Measurements from ENCODE around the gene CYP17A1. TPM values are rescaled to one million over a fixed set of nuclear protein-coding genes. Genes with fewer than 3 reads are reported as not detected.
A peak's percentile ranks its signal among the peaks of the same experiment; 100 is the strongest.

The CYP17A1 gene
- total RNA-seq, 2 experiments from 2014 or later, result not detected

- ChIA-PET CTCF (no interaction called here), POLR2A (no interaction called here)
- H3K36me3 Mint-ChIP-seq (ENCODE audit: low read depth), result peaks cover 54% of the 10 kb centered on the region
- peak overlapping the region; percentile 32 for H3K27ac Mint-ChIP-seq
- H3K9me3 Mint-ChIP-seq, result no peaks in the 10 kb centered on the region
- Histone ChIP-seq H3K4me3 (ENCODE audit: low read length) (no peak overlapping the region), H3K27ac (ENCODE audit: low read depth in 1 of 2, low read length in 2 of 2) (no peak overlapping the region), H3K36me3 (ENCODE audit: insufficient read depth, low read length) (peaks cover 53% of the 10 kb centered on the region), H3K4me1 (ENCODE audit: insufficient read depth, low read length) (peaks cover 15% of the 10 kb centered on the region), H3K27me3 (ENCODE audit: control insufficient read depth in 1 of 2, insufficient read depth in 2 of 2, low read length in 2 of 2) (no peaks in the 10 kb centered on the region), H3K9me3 (ENCODE audit: control insufficient read depth in 1 of 2, insufficient read depth in 1 of 2, low read length in 2 of 2) (no peaks in the 10 kb centered on the region)
- peaks cover 9% of the 10 kb centered on the region for H3K4me1 Mint-ChIP-seq (ENCODE audit: low read depth)
- DNase-seq (peak in 3 of 14 experiments; percentile 21 to 31 (median 31)), ATAC-seq (ENCODE audit: poor library complexity) (peak; percentile 46)
- TF ChIP-seq CTCF (IDR thresholded peaks at IDR 0.05), result no peak
- intact Hi-C loops (cut with DNase I, micrococcal nuclease), result no loop called here
- H3K27me3 Mint-ChIP-seq, result no peaks in the 10 kb centered on the region
- no peak overlapping the region for H3K4me3 Mint-ChIP-seq
Measured at GRCh38 chr10:102812231-102812876, 24.9 kb downstream of the CYP17A1 start.

- Mint-ChIP-seq H3K9me3 (no peaks in the 10 kb centered on the region), H3K4me1 (ENCODE audit: low read depth) (peaks cover 9% of the 10 kb centered on the region), H3K27ac (peak overlapping the region; percentile 14), H3K36me3 (ENCODE audit: low read depth) (peaks cover 60% of the 10 kb centered on the region), H3K27me3 (no peaks in the 10 kb centered on the region), H3K4me3 (no peak overlapping the region)
- ChIA-PET CTCF (no interaction called here), POLR2A (no interaction called here)
- H3K36me3 ChIP-seq (ENCODE audit: insufficient read depth, low read length), result peaks cover 56% of the 10 kb centered on the region
- DNase-seq, result no peak
- H3K27ac ChIP-seq (ENCODE audit: low read depth in 1 of 2, low read length in 2 of 2), result no peak overlapping the region
- H3K9me3 ChIP-seq (ENCODE audit: control insufficient read depth in 1 of 2, insufficient read depth in 1 of 2, low read length in 2 of 2), result no peaks in the 10 kb centered on the region
- no peaks in the 10 kb centered on the region for H3K27me3 ChIP-seq (ENCODE audit: control insufficient read depth in 1 of 2, insufficient read depth in 2 of 2, low read length in 2 of 2)
- intact Hi-C loops (cut with DNase I, micrococcal nuclease), result no loop called here
- H3K4me3 ChIP-seq (ENCODE audit: low read length), result no peak overlapping the region
- no peak for ATAC-seq (ENCODE audit: poor library complexity)
- H3K4me1 ChIP-seq (ENCODE audit: insufficient read depth, low read length), result peaks cover 15% of the 10 kb centered on the region
- no peak for TF ChIP-seq CTCF (IDR thresholded peaks at IDR 0.05)
Measured at GRCh38 chr10:102811346-102811745, 25.9 kb downstream of the CYP17A1 start.

DNA sequence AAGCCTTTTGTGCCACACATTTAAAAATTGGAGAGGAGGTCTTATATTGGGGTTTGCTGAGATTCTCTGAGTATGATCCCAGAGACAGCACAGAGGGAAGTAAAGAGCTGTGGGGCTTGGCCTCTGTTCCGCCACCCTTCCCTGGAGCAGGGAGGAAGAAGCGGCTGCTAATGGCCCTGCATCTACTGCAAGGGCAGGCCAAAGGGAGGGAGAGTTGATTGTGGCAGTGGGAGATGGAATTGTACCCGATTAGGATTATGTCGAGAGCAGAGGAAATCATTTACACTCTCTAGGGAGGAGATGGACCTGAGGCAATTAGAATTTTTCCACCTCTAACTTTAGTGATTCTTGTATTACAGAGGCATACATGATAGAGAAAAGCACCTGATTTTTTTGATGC, 28.8 kb downstream of the CYP17A1 start:
- peaks cover 64% of the 10 kb centered on the region for H3K36me3 Mint-ChIP-seq (ENCODE audit: low read depth)
- H3K27me3 Mint-ChIP-seq, result no peaks in the 10 kb centered on the region
- no peak for TF ChIP-seq CTCF (IDR thresholded peaks at IDR 0.05)
- Histone ChIP-seq H3K4me1 (ENCODE audit: insufficient read depth, low read length) (peaks cover 10% of the 10 kb centered on the region), H3K27me3 (ENCODE audit: control insufficient read depth in 1 of 2, insufficient read depth in 2 of 2, low read length in 2 of 2) (no peaks in the 10 kb centered on the region), H3K36me3 (ENCODE audit: insufficient read depth, low read length) (peaks cover 43% of the 10 kb centered on the region), H3K4me3 (ENCODE audit: low read length) (no peak overlapping the region), H3K27ac (ENCODE audit: low read depth in 1 of 2, low read length in 2 of 2) (no peak overlapping the region), H3K9me3 (ENCODE audit: control insufficient read depth in 1 of 2, insufficient read depth in 1 of 2, low read length in 2 of 2) (no peaks in the 10 kb centered on the region)
- POLR2A ChIA-PET, result no interaction called here
- intact Hi-C loops (cut with DNase I, micrococcal nuclease), result no loop called here
- peaks cover 14% of the 10 kb centered on the region for H3K4me1 Mint-ChIP-seq (ENCODE audit: low read depth)
- DNase-seq (no peak), ATAC-seq (ENCODE audit: poor library complexity) (no peak)
- H3K27ac Mint-ChIP-seq, result peak overlapping the region; percentile 69
- CTCF ChIA-PET, result no interaction called here
- no peaks in the 10 kb centered on the region for H3K9me3 Mint-ChIP-seq
- H3K4me3 Mint-ChIP-seq, result no peak overlapping the region

All from CD4-positive, alpha-beta T cell (primary cell).